Measurements from ENCODE around the gene SP140L. TPM values are rescaled to one million over a fixed set of nuclear protein-coding genes. Genes with fewer than 3 reads are reported as not detected.
A peak's percentile ranks its signal among the peaks of the same experiment; 100 is the strongest.
"Not testable (repeated sequence)": the region's sequence is repeated elsewhere in the genome, so short reads cannot be mapped to it uniquely, and the experiment has no call there.

SP140L gene
- total RNA-seq, 4 donors from 2014 or later, result 4.8 to 17.2 (median 7.7) TPM

DNA sequence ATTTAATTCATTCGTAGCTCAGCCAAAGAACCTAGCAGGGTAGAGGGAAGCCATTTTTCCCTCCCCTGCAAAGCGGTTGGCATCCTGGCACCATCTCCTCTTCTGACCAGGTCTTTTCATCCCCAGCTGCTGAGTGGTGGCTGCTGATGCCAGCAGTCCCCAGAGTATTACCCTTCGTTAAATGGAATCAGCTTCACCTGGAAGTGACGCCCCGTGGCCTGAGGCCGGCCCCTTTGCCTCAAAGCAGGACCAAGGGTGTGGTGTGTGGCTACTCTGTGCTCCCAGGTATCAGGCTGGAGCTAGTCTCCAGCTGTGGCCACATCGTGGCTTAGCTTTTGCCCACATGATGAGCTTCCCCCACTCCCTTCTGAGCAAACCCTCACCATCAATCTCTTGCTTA lies 76.8 kb downstream of the SP140L start:
- peaks cover 0 to 61% (median 0%) of the 10 kb centered on the region in 3 donors for H3K36me3 ChIP-seq
- no peak for DNase-seq
- no peak overlapping the region for H3K27ac ChIP-seq
- intact Hi-C loops (cut with DNase I), result no loop called here
- 89 to 100% methylated on average over 2 of the region's 7 CpGs for WGBS, 2 donors
- H3K9me3 ChIP-seq, result no peaks in the 10 kb centered on the region
- peaks cover 0 to 12% (median 6%) of the 10 kb centered on the region in 3 donors for H3K4me1 ChIP-seq
- H3K4me3 ChIP-seq, result no peak overlapping the region
- no peak for TF ChIP-seq POLR2A (IDR thresholded peaks at IDR 0.05)
- TF ChIP-seq, protein P1, sequence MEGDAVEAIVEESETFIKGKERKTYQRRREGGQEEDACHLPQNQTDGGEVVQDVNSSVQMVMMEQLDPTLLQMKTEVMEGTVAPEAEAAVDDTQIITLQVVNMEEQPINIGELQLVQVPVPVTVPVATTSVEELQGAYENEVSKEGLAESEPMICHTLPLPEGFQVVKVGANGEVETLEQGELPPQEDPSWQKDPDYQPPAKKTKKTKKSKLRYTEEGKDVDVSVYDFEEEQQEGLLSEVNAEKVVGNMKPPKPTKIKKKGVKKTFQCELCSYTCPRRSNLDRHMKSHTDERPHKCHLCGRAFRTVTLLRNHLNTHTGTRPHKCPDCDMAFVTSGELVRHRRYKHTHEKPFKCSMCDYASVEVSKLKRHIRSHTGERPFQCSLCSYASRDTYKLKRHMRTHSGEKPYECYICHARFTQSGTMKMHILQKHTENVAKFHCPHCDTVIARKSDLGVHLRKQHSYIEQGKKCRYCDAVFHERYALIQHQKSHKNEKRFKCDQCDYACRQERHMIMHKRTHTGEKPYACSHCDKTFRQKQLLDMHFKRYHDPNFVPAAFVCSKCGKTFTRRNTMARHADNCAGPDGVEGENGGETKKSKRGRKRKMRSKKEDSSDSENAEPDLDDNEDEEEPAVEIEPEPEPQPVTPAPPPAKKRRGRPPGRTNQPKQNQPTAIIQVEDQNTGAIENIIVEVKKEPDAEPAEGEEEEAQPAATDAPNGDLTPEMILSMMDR (IDR thresholded peaks at IDR 0.05), result no peak
- no peaks in the 10 kb centered on the region for H3K27me3 ChIP-seq

DNA sequence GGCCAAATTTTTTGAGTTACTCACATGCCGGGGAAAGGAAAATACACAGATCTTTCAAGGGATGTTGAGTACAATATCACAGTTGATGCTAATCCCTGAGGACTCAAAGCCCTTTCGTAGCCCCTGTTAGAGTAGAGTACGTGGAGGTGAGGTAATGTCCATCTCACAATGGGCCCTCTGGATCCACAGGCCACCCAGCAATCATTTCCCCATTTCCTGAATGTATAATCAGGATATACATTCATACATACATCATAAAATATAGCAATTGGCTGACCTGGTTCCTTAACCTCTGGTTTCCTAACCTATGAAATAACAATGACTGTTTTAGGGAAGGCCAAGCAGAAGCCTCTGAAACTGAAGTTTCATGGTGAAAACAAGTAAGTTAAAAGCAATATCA lies 78.8 kb downstream of the SP140L start:
- DNase-seq, result no peak
- Histone ChIP-seq H3K9me3 (no peaks in the 10 kb centered on the region), H3K36me3 (peaks cover 0 to 41% (median 0%) of the 10 kb centered on the region in 3 donors), H3K4me1 (peaks cover 5 to 31% (median 13%) of the 10 kb centered on the region in 3 donors), H3K27me3 (no peaks in the 10 kb centered on the region), H3K27ac (no peak overlapping the region), H3K4me3 (no peak overlapping the region)
- 100% methylated on average over 3 of the region's 3 CpGs for WGBS, 2 donors
- intact Hi-C loops (cut with DNase I), result no loop called here
- no peak for TF ChIP-seq POLR2A (IDR thresholded peaks at IDR 0.05)
- TF ChIP-seq, protein P1 (IDR thresholded peaks at IDR 0.05), result no peak

DNA sequence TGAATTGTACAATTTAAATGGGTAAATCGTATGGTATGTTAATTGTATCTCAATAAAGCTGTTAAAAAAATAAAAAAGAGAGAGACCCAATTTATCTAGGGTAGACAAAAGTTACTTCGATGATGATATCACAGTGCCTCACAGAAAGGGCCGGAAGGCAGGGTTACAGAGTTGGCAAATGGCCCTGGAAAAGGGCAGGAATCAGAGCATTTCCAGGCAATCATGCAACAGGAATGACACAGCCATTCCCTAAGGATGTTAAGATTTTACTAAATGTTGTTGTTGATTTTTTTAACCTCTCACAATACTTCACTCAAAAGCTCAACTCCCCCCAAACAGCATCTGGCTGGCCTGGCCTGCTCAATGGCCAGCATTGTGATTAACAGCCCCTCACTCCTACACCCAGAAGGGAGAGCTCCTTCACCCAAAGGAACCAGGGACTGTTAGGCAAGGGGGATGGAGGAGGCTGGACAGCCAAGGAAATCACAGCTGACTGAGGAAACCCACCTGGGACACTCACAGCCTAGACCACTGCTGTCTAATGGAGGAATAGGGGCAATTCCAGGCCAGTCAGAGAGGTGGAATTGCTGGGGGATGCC lies 81.3 kb downstream of the SP140L start:
- Histone ChIP-seq H3K27ac (peak overlapping the region in 3 of 4 donors; percentile 31 to 62 (median 54)), H3K4me1 (peaks cover 17 to 50% (median 22%) of the 10 kb centered on the region in 3 donors), H3K9me3 (no peaks in the 10 kb centered on the region), H3K4me3 (no peak overlapping the region), H3K36me3 (peaks cover 0 to 30% (median 0%) of the 10 kb centered on the region in 3 donors), H3K27me3 (no peaks in the 10 kb centered on the region)
- intact Hi-C loops (cut with DNase I), result no loop called here
- 20 to 38% methylated on average over 3 of the region's 3 CpGs for WGBS, 2 donors
- TF ChIP-seq, protein P1 (IDR thresholded peaks at IDR 0.05), result no peak
- no peak for TF ChIP-seq POLR2A (IDR thresholded peaks at IDR 0.05)
- no peak for DNase-seq

DNA sequence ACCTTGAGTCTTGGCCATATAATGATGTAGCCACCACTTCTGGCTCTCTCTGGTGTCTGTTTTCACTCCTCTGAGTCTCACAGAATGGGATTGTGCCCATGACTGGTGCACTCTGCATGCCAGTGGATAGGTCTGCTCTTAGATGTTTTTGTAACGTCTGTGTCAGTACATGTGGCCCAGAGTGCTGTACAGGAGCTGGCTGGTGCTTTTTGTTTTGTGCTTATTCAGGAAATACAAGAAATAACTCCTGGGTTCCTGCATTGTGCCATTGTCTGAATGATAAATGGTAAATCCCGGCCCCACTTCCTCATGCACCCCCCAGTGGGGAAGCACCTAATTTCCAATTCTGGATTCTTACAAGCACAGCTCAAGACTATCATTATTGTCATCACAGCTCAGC lies 82.3 kb downstream of the SP140L start:
- DNase-seq; intact Hi-C loops (cut with DNase I); H3K4me3 ChIP-seq; H3K9me3 ChIP-seq; H3K27me3 ChIP-seq: not testable (repeated sequence)
- Histone ChIP-seq H3K27ac (peak overlapping the region in 3 of 4 donors; percentile 31 to 62 (median 54)), H3K4me1 (peaks cover 17 to 55% (median 26%) of the 10 kb centered on the region in 3 donors), H3K36me3 (peaks cover 0 to 21% (median 0%) of the 10 kb centered on the region in 3 donors)
- 11 to 25% methylated on average over 1 to 2 of the region's 2 CpGs for whole genome bisulfite sequencing, 2 donors

DNA sequence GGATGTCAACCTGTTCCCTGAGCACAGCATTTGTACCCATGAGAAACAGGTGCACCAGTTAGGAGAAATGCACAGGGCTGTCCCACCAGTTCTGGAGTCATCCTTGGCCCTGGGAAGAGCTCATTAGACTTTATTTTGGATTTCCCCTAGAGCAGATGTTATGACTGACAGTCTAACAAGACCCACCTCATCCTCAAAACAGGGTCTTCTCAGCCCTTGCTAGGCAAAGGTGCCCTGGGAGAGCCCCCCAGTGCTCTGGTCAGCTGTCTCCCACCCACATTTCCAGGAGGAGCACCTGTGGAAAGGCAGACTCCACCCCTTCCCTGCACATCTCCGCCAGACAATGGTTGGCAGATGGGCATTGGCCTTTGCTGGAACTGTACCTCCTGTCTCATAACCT lies 83.3 kb downstream of the SP140L start:
- DNase-seq, result no peak
- no peaks in the 10 kb centered on the region for H3K9me3 ChIP-seq
- H3K4me3 ChIP-seq, result no peak overlapping the region
- intact Hi-C loops (cut with DNase I), result loop anchor here (10.0 kb wide), 1 partner anchor 185 kb away; the partner anchor contains the start of gene SP140
- peaks cover 0 to 12% (median 0%) of the 10 kb centered on the region in 3 donors for H3K36me3 ChIP-seq
- peaks cover 17 to 64% (median 30%) of the 10 kb centered on the region in 3 donors for H3K4me1 ChIP-seq
- H3K27ac ChIP-seq, result peak overlapping the region in 1 of 4 donors; percentile 95
- no peaks in the 10 kb centered on the region for H3K27me3 ChIP-seq
- no peak for TF ChIP-seq POLR2A (IDR thresholded peaks at IDR 0.05)
- TF ChIP-seq, protein P1 (IDR thresholded peaks at IDR 0.05), result no peak
- 83 to 85% methylated on average over 1 of the region's 1 CpG for WGBS, 2 donors
